A673 (cell line): Measurements from ENCODE around the gene GPER1. TPM values are rescaled to one million over a fixed set of nuclear protein-coding genes. Genes with fewer than 3 reads are reported as not detected.

Experiments
- BruUV-seq: library from RNA; stranded (reverse); fragments of 400-500 nt; replicated peaks from 2 replicates; lab custom pipeline; 2021; lab: Mats Ljungman, UMichigan
- CTCF ChIA-PET: fragments of 300-600 bp; sonication (Branson Sonifier 250); formaldehyde crosslinking; loops from one replicate; lab custom pipeline; 2022; ENCODE audit warnings: antibody characterized with exemption; lab: Charles Lee
- POLR2A ChIA-PET: fragments of 300-600 bp; sonication (Branson Sonifier 250); formaldehyde crosslinking; loops from one replicate; lab custom pipeline; 2022; ENCODE audit warnings: antibody characterized with exemption; ENCODE audit not compliant: low non-redundant PET; lab: Charles Lee
- DNase-seq: peaks from one replicate; pipeline ENCODE4 v3.0.0-alpha.2; 2015; ENCODE audit warnings: low spot score
- H3K27ac ChIP-seq: fragments of 200-600 bp; sonication (generic); 2 replicates; pipeline ENCODE4 v1.5.1; 2016; ENCODE audit warnings: mixed run types, low read depth, mild to moderate bottlenecking, mixed read lengths, antibody characterized with exemption, low read length; ENCODE audit not compliant: poor library complexity, severe bottlenecking
- H3K27me3 ChIP-seq: fragments of 200-600 bp; sonication (generic); replicated peaks from 2 replicates; pipeline ENCODE4 v1.6.1; 2017; ENCODE audit warnings: mixed run types, low read depth, mild to moderate bottlenecking, mixed read lengths, antibody characterized with exemption, low read length; ENCODE audit not compliant: insufficient read depth, poor library complexity
- H3K36me3 ChIP-seq: fragments of 200-600 bp; sonication (generic); 2 replicates; pipeline ENCODE4 v1.6.1; 2016; ENCODE audit warnings: mixed run types, mild to moderate bottlenecking, mixed read lengths, antibody characterized with exemption, low read length; ENCODE audit not compliant: insufficient read depth, poor library complexity, severe bottlenecking
- H3K4me1 ChIP-seq: fragments of 200-600 bp; sonication (generic); 2 replicates; pipeline ENCODE4 v1.6.1; 2017; ENCODE audit warnings: mixed run types, mild to moderate bottlenecking, mixed read lengths, antibody characterized with exemption, low read length; ENCODE audit not compliant: insufficient read depth, poor library complexity, severe bottlenecking
- H3K4me3 ChIP-seq: fragments of 200-600 bp; sonication (generic); 2 replicates; pipeline ENCODE4 v1.5.1; 2016; ENCODE audit warnings: low read depth, mixed run types, mild to moderate bottlenecking, mixed read lengths, low read length; ENCODE audit not compliant: poor library complexity, severe bottlenecking
- H3K9me3 ChIP-seq: fragments of 200-600 bp; sonication (generic); 2 replicates; pipeline ENCODE4 v1.6.1; 2016; ENCODE audit warnings: mixed run types, low read depth, mild to moderate bottlenecking, mixed read lengths, antibody characterized with exemption, low read length; ENCODE audit not compliant: poor library complexity, severe bottlenecking
- CTCF ChIP-seq: fragments of 300-800, 200-600 bp; sonication (generic); conservative IDR thresholded peaks from 2 replicates; pipeline ENCODE4 v1.5.1; 2017; ENCODE audit warnings: low read depth, mild to moderate bottlenecking, antibody characterized with exemption, low read length, moderate library complexity, mixed read lengths
- EZH2 ChIP-seq: fragments of 200-600 bp; sonication (generic); IDR thresholded peaks from 2 replicates; pipeline ENCODE4 v1.6.1; 2017; ENCODE audit warnings: borderline replicate concordance, low read depth, mild to moderate bottlenecking, mixed read lengths, antibody characterized with exemption, low read length; ENCODE audit not compliant: poor library complexity, severe bottlenecking
- intact Hi-C: fragments of 100-400 bp; cut with micrococcal nuclease; formaldehyde crosslinking; loops from one replicate; pipeline ENCODE4 v1.10.0; 2022; ENCODE audit not compliant: unreplicated experiment
- total RNA-seq: library from RNA; stranded (reverse); gene quantifications from 2 replicates; pipeline ENCODE4 v1.2.3, GENCODE V29; 2021

Gene GPER1
- total RNA-seq, 1 experiment from 2014 or later, result 0.37 TPM

- H3K4me1 ChIP-seq, result peaks cover 29% of the 10 kb centered on the region
- POLR2A ChIA-PET, result no interaction called here
- H3K9me3 ChIP-seq, result no peaks in the 10 kb centered on the region
- no peak overlapping the region for H3K4me3 ChIP-seq
- intact Hi-C loops, result no loop called here
- TF ChIP-seq CTCF (no peak), EZH2 (no peak)
- BruUV-seq, result no TSS peak
- peak overlapping the region; percentile 90 for H3K27ac ChIP-seq
- no peaks in the 10 kb centered on the region for H3K27me3 ChIP-seq
- CTCF ChIA-PET, result interaction anchor here (1.1 kb wide), 1 partner anchor 49 kb away, joined by 3 read pairs; no protein-coding TSS in a partner anchor
- DNase-seq, result no peak
- no peaks in the 10 kb centered on the region for H3K36me3 ChIP-seq
Measured at GRCh38 chr7:1041551-1042491, 46.1 kb upstream of the GPER1 start.

- no peak for DNase-seq
- intact Hi-C loops, result no loop called here
- Histone ChIP-seq H3K4me3 (no peak overlapping the region), H3K9me3 (no peaks in the 10 kb centered on the region), H3K36me3 (no peaks in the 10 kb centered on the region), H3K27ac (peak overlapping the region; percentile 90), H3K27me3 (no peaks in the 10 kb centered on the region), H3K4me1 (peaks cover 29% of the 10 kb centered on the region)
- CTCF ChIA-PET, result interaction anchor here (1.1 kb wide), 1 partner anchor 49 kb away, joined by 3 read pairs; no protein-coding TSS in a partner anchor
- POLR2A ChIA-PET, result interaction anchor here (0.7 kb wide), 1 partner anchor 9 kb away, joined by 7 read pairs; no protein-coding TSS in a partner anchor
- BruUV-seq, result no TSS peak
- TF ChIP-seq CTCF, result no peak
- no peak for TF ChIP-seq EZH2
Measured at GRCh38 chr7:1042492-1042833, 45.5 kb upstream of the GPER1 start.

- Histone ChIP-seq H3K27me3 (no peaks in the 10 kb centered on the region), H3K4me3 (peak overlapping the region; percentile 27), H3K36me3 (no peaks in the 10 kb centered on the region), H3K9me3 (no peaks in the 10 kb centered on the region), H3K27ac (peak overlapping the region; percentile 90), H3K4me1 (peaks cover 29% of the 10 kb centered on the region)
- intact Hi-C loops, result no loop called here
- ChIA-PET CTCF (interaction anchor here (1.7 kb wide), 1 partner anchor 22 kb away, joined by 7 read pairs; no protein-coding TSS in a partner anchor), POLR2A (interaction anchor here (0.6 kb wide), 1 partner anchor 168 kb away, joined by 7 read pairs; no protein-coding TSS in a partner anchor)
- no peak for TF ChIP-seq EZH2
- no peak for TF ChIP-seq CTCF
- DNase-seq, result peak; percentile 19
- BruUV-seq, result TSS peak; percentile 93
Measured at GRCh38 chr7:1043552-1044188, 44.2 kb upstream of the GPER1 start.
